Activated CD4-positive, alpha-beta T cell treated with anti-CD3 and anti-CD28 coated beads, Interleukin-2, amount 10 ng/mL, durations not matched to agents 24 days and 14 days (primary cell): Measurements from ENCODE around the gene PNPLA7. TPM values are rescaled to one million over a fixed set of nuclear protein-coding genes. Genes with fewer than 3 reads are reported as not detected.
"Not testable (repeated sequence)": the region's sequence is repeated elsewhere in the genome, so short reads cannot be mapped to it uniquely, and the experiment has no call there.

Experiments used
- DNase-seq: peaks from one replicate; pipeline ENCODE4 v3.0.0; 2022
- H3K27ac Mint-ChIP-seq: one replicate; pipeline ENCODE4 v1.8.0; 2022; ENCODE audit warnings: mild to moderate bottlenecking, mixed read lengths
- H3K27me3 Mint-ChIP-seq: one replicate; pipeline ENCODE4 v1.8.0; 2022; ENCODE audit warnings: mixed read lengths
- H3K36me3 Mint-ChIP-seq: one replicate; pipeline ENCODE4 v1.8.0; 2022; ENCODE audit warnings: low read depth, mild to moderate bottlenecking, mixed read lengths
- H3K4me1 Mint-ChIP-seq: one replicate; pipeline ENCODE4 v1.8.0; 2021; ENCODE audit warnings: mixed read lengths
- H3K4me3 Mint-ChIP-seq: one replicate; pipeline ENCODE4 v1.8.0; 2022; ENCODE audit warnings: mild to moderate bottlenecking, moderate library complexity, mixed read lengths
- H3K9me3 Mint-ChIP-seq: one replicate; pipeline ENCODE4 v1.8.0; 2021; ENCODE audit warnings: mixed read lengths
- intact Hi-C: fragments of 100-400 bp; cut with micrococcal nuclease; formaldehyde crosslinking; loops from one replicate; pipeline ENCODE4 v1.15.1; 2023
- total RNA-seq: library from RNA; stranded (reverse); gene quantifications from 2 replicates; pipeline ENCODE4 v1.2.3, GENCODE V29; 2022

Gene PNPLA7
- total RNA-seq, 1 donor from 2014 or later = 1.7 TPM

- no peaks in the 10 kb centered on the region for H3K36me3 Mint-ChIP-seq
- H3K27me3 Mint-ChIP-seq = peaks cover 6% of the 10 kb centered on the region
- H3K9me3 Mint-ChIP-seq = no peaks in the 10 kb centered on the region
- H3K4me3 Mint-ChIP-seq = no peak overlapping the region
- H3K27ac Mint-ChIP-seq = no peak overlapping the region
- H3K4me1 Mint-ChIP-seq = peaks cover 9% of the 10 kb centered on the region
- intact Hi-C loops = loop anchor here (10.0 kb wide), 1 partner anchor 230 kb away; no protein-coding TSS in a partner anchor
- DNase-seq = no peak
Observed at GRCh38 chr9:137524161-137524980, 25.8 kb downstream of the PNPLA7 start.

DNA sequence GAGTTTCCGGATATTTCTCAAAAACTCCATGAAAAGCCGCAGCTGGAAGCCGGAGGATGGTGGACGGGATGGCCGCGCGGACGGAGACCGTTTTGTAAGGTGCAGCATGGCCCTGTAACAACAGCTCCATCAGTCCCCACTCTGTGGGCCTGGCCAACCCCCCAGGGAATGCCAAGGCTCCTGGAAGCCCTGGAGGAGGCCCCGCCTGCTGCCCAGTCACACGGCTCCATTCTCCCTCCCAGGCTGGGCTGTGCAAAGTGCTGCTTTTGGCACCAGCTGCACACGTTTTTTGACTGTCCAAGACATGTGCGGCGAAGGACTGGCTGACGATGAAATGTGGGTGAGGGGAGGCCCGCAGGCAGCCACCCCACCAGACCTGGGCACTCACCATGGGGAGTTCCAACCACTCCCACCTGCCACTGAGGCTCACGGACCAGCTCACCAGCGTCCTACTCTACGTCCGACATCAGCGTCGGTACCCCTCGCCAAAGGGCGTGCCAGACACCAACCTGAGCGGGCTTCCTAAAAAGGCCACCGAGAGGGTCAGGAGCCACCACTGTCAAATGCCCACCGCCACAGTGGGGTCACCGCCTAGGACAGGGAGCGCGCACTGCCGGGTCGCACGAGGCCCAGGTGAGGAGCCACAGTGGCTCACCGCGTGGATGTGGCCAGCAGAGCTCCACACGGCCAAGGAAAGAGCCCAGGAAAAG lies 27.3 kb downstream of the PNPLA7 start:
- intact Hi-C loops = loop anchor here (10.0 kb wide), 1 partner anchor 228 kb away; no protein-coding TSS in a partner anchor
- Mint-ChIP-seq H3K4me1 (peaks cover 7% of the 10 kb centered on the region), H3K9me3 (no peaks in the 10 kb centered on the region), H3K4me3 (no peak overlapping the region), H3K27me3 (peaks cover 4% of the 10 kb centered on the region), H3K27ac (no peak overlapping the region), H3K36me3 (no peaks in the 10 kb centered on the region)
- no peak for DNase-seq

- Mint-ChIP-seq H3K27ac (no peak overlapping the region), H3K9me3 (no peaks in the 10 kb centered on the region), H3K4me3 (no peak overlapping the region), H3K27me3 (no peaks in the 10 kb centered on the region), H3K36me3 (no peaks in the 10 kb centered on the region), H3K4me1 (peaks cover 4% of the 10 kb centered on the region)
- intact Hi-C loops = loop anchor here (10.0 kb wide), 1 partner anchor 227 kb away; no protein-coding TSS in a partner anchor
- DNase-seq = no peak
Observed at GRCh38 chr9:137521405-137521985, 28.7 kb downstream of the PNPLA7 start.

GRCh38 chr9:137520614-137521404 lies 29.4 kb downstream of the PNPLA7 start:
- intact Hi-C loops = loop anchor here (10.0 kb wide), 1 partner anchor 226 kb away; no protein-coding TSS in a partner anchor
- H3K27ac Mint-ChIP-seq = no peak overlapping the region
- H3K27me3 Mint-ChIP-seq = no peaks in the 10 kb centered on the region
- H3K4me3 Mint-ChIP-seq = no peak overlapping the region
- DNase-seq = no peak
- H3K36me3 Mint-ChIP-seq = no peaks in the 10 kb centered on the region
- peaks cover 4% of the 10 kb centered on the region for H3K4me1 Mint-ChIP-seq
- no peaks in the 10 kb centered on the region for H3K9me3 Mint-ChIP-seq

DNA sequence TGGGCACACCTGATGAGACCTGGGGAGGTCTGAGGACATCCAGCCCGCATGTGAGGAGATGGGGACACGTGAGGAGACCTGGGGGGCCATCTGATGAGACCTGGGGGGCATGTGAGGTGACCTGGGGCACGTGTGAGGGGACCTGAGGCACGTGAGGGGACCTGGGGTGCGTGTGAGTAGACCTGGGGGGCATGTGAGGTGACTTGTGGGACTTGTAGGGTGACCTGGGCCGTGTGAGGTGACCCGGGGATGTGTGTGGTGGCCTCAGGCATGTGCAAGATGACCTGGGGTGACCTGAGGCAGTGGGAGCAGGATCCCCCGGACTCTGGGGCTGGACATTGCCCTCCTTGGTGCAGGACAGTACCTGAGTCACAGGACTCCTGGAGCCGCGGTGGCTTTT lies 30.6 kb downstream of the PNPLA7 start:
- Mint-ChIP-seq H3K4me1 (no peaks in the 10 kb centered on the region), H3K27ac (no peak overlapping the region), H3K27me3 (no peaks in the 10 kb centered on the region), H3K9me3 (no peaks in the 10 kb centered on the region), H3K4me3 (no peak overlapping the region), H3K36me3 (no peaks in the 10 kb centered on the region)
- no peak for DNase-seq
- intact Hi-C loops = no loop called here

DNA sequence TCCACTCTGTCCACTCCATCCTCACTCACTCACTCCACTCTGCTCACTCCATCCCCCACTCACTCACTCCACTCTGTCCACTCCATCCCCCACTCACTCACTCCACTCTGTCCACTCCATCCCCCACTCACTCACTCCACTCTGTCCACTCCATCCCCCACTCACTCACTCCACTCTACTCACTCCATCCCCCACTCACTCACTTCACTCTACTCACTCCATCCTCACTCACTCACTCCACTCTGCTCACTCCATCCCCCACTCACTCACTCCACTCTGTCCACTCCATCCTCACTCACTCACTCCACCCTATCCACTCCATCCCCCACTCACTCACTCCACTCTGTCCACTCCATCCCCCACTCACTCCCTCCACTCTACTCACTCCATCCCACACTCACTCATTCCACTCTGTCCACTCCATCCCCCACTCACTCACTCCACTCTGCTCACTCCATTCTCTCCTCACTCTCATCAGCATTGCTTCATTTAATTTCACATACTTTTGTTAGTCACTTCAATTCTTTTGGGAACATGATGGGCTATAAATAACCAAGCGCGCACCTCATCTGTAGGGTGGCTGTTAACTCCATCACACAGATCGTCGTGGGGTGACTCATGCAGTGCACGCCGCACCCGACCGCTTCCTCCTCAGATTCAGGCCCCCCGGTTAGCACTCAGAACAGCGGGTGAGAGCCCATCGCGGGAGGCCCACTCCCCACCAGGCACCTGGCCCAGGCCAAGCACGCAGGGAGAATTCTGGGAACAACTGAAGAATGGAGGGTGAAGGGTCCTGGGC lies 31.3 kb downstream of the PNPLA7 start:
- H3K4me1 Mint-ChIP-seq, H3K27me3 Mint-ChIP-seq, H3K9me3 Mint-ChIP-seq, H3K27ac Mint-ChIP-seq, H3K36me3 Mint-ChIP-seq, intact Hi-C loops, H3K4me3 Mint-ChIP-seq, DNase-seq: not testable (repeated sequence)

DNA sequence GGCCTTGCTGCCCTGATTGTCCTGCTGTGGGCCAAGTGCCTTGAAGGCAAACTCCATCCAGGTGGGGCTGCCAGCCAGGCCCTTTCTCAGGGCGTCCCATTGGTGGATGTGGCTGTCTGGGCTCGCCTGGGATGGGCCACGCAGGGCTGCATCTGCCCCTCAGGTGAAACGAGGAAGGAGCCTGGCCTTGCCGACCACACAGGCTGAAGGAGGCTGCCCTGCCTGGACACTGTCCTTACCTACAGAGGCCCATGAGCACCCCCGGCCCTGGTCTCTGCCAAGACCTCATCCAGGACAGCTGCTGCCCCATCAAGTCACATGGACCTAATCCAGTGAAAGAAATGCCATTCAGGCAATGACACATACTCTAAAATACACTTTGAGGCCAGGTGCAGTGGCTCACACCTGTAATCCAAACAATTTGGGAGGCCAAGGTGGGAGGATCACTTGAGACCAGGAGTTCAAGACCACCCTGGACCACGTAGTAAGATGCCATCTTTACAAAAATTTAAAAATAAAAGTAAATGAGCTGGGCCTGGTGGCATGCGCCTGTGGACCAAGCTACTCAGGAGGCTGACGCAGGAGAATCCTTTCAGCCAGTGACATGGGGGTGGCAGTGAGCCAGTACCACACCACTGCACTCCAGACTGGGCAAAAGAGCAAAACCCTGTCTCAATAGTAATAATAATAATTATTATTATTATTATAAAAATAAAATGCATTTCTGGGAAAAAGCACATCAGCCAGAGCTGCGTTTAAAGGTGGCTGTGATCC lies 33.9 kb downstream of the PNPLA7 start:
- H3K4me1 Mint-ChIP-seq = peaks cover 1% of the 10 kb centered on the region
- H3K27ac Mint-ChIP-seq = no peak overlapping the region
- no peaks in the 10 kb centered on the region for H3K27me3 Mint-ChIP-seq
- intact Hi-C loops = no loop called here
- no peaks in the 10 kb centered on the region for H3K9me3 Mint-ChIP-seq
- DNase-seq = no peak
- H3K4me3 Mint-ChIP-seq = no peak overlapping the region
- H3K36me3 Mint-ChIP-seq = no peaks in the 10 kb centered on the region

GRCh38 chr9:137515338-137515724 lies 34.9 kb downstream of the PNPLA7 start:
- Mint-ChIP-seq H3K4me3 (no peak overlapping the region), H3K4me1 (peaks cover 1% of the 10 kb centered on the region), H3K27ac (no peak overlapping the region), H3K27me3 (no peaks in the 10 kb centered on the region), H3K36me3 (no peaks in the 10 kb centered on the region), H3K9me3 (no peaks in the 10 kb centered on the region)
- no peak for DNase-seq
- intact Hi-C loops = no loop called here

DNA sequence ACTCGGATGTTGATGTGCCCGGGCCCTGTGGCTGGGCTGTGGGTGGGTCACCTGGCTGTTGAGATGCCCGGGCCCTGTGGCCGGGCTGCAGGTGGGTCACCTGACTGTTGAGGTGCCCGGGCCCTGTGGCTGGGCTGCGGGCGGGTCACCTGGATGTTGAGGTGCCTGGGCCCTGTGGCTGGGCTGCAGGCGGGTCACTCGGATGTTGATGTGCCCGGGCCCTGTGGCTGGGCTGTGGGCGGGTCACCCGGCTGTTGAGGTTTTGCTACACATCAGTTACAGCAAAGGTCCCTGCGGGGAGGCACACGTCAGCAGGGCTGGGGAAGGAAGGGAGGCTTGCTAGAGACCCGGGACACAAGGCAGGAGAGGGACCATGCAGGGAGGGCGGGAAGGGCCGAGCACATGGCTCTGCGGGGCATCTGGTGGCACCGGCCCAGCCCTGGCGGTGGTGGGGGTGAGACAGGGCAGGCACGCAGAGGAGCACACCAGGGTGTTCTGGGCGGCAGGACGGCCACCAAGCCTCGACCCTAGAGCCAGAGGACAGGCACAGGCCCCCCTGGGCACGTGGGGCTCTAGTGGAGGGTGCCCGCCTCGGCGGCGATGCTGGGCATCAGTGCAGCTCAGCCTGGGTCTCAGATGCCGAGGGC lies 35.4 kb downstream of the PNPLA7 start:
- H3K27ac Mint-ChIP-seq = no peak overlapping the region
- H3K27me3 Mint-ChIP-seq = no peaks in the 10 kb centered on the region
- H3K4me1 Mint-ChIP-seq = peaks cover 1% of the 10 kb centered on the region
- intact Hi-C loops = no loop called here
- no peak for DNase-seq
- no peaks in the 10 kb centered on the region for H3K9me3 Mint-ChIP-seq
- no peak overlapping the region for H3K4me3 Mint-ChIP-seq
- H3K36me3 Mint-ChIP-seq = no peaks in the 10 kb centered on the region

DNA sequence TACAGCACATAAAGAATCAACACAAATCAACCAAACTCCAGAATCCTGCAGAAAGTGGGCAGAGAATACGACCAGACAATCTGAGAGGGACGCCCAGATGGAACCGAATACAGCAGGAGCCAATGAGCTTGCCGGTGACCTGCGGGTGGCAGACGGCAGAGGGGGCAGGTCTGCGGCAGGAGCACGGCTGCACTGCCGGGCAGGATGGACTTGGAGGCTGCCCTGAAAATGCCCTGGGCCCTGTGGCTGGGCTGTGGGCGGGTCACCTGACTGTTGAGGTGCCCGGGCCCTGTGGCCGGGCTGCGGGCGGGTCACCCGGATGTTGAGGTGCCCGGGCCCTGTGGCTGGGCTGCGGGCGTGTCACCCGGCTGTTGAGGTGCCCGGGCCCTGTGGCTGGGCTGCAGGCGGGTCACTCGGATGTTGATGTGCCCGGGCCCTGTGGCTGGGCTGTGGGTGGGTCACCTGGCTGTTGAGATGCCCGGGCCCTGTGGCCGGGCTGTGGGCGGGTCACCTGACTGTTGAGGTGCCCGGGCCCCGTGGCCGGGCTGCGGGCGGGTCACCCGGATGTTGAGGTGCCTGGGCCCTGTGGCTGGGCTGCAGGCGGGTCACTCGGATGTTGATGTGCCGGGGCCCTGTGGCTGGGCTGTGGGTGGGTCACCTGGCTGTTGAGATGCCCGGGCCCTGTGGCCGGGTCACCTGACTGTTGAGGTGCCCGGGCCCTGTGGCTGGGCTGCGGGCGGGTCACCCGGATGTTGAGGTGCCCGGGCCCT lies 36.2 kb downstream of the PNPLA7 start:
- H3K27me3 Mint-ChIP-seq, H3K27ac Mint-ChIP-seq, intact Hi-C loops, DNase-seq, H3K9me3 Mint-ChIP-seq, H3K4me3 Mint-ChIP-seq, H3K36me3 Mint-ChIP-seq, H3K4me1 Mint-ChIP-seq: not testable (repeated sequence)

DNA sequence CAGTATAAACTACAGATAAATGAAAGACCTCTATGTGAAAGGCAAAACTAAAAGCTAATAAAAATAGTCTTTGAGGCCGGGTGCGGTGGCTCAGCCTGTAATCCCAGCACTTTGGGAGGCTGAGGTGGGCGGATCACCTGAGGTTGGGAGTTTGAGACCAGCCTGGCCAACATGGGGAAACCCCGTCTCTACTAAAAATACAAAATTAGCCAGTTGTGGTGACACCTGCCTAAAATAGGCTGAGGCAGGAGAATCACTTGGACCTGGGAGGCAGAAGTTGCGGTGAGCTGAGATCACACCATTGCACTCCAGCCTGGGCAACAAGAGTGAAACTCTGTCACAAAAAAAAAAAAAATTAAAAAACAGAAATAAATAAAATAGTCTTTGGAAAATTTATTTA lies 37.1 kb downstream of the PNPLA7 start:
- H3K9me3 Mint-ChIP-seq, H3K27me3 Mint-ChIP-seq, H3K4me1 Mint-ChIP-seq, intact Hi-C loops, H3K4me3 Mint-ChIP-seq, H3K36me3 Mint-ChIP-seq, DNase-seq, H3K27ac Mint-ChIP-seq: not testable (repeated sequence)
